Neural progenitor cell (in vitro differentiated cells): Measurements from ENCODE around the gene RNF115. TPM values are rescaled to one million over a fixed set of nuclear protein-coding genes. Genes with fewer than 3 reads are reported as not detected.

Source experiments
- DNase-seq: peaks from one replicate; pipeline ENCODE4 v3.0.0-alpha.2; 2016; ENCODE audit warnings: low spot score
- H2AFZ ChIP-seq: fragments of 200-600 bp; sonication (generic); replicated peaks from 2 replicates; pipeline ENCODE4 v1.6.1; 2016; ENCODE audit warnings: antibody characterized with exemption
- H3F3A ChIP-seq: fragments of 200-600 bp; sonication (generic); 2 replicates; pipeline ENCODE4 v1.6.1; 2016; ENCODE audit warnings: antibody characterized with exemption, low read depth
- H3K27ac ChIP-seq: fragments of 200-600 bp; sonication (generic); 2 replicates; pipeline ENCODE4 v1.5.1; 2016; ENCODE audit warnings: mild to moderate bottlenecking
- H3K27me3 ChIP-seq: fragments of 200-600 bp; sonication (generic); 2 replicates; pipeline ENCODE4 v1.6.1; 2016; ENCODE audit warnings: mild to moderate bottlenecking, moderate library complexity
- H3K36me3 ChIP-seq: fragments of 200-600 bp; sonication (generic); 2 replicates; pipeline ENCODE4 v1.5.1; 2016
- H3K4me1 ChIP-seq: fragments of 200-600 bp; sonication (generic); 2 replicates; pipeline ENCODE4 v1.6.1; 2016; ENCODE audit warnings: mixed run types
- H3K4me2 ChIP-seq: fragments of 200-600 bp; sonication (generic); 2 replicates; pipeline ENCODE4 v1.6.1; 2016
- H3K4me3 ChIP-seq: fragments of 200-600 bp; sonication (generic); 2 replicates; pipeline ENCODE4 v1.5.1; 2016
- H3K79me2 ChIP-seq: fragments of 200-600 bp; sonication (generic); 2 replicates; pipeline ENCODE4 v1.6.1; 2016; ENCODE audit warnings: low read depth
- H3K9ac ChIP-seq: fragments of 200-600 bp; sonication (generic); 2 replicates; pipeline ENCODE4 v1.6.1; 2016
- H3K9me3 ChIP-seq: fragments of 200-600 bp; sonication (generic); 2 replicates; pipeline ENCODE4 v1.5.1; 2016; ENCODE audit warnings: low read depth
- H4K20me1 ChIP-seq: fragments of 200-600 bp; sonication (generic); 2 replicates; pipeline ENCODE4 v1.6.1; 2016; ENCODE audit warnings: low read depth
- H3K27ac Mint-ChIP-seq: 3 replicates; pipeline ENCODE4 v1.8.0; 2021; ENCODE audit warnings: mixed read lengths
- H3K27me3 Mint-ChIP-seq: 2 replicates; pipeline ENCODE4 v1.8.0; 2022; ENCODE audit warnings: low read depth, mild to moderate bottlenecking, inconsistent platforms, moderate library complexity, mixed read lengths; ENCODE audit not compliant: insufficient read depth
- H3K36me3 Mint-ChIP-seq: 3 replicates; pipeline ENCODE4 v1.8.0; 2021; ENCODE audit warnings: mixed read lengths
- H3K4me1 Mint-ChIP-seq: 3 replicates; pipeline ENCODE4 v1.8.0; 2021; ENCODE audit warnings: mixed read lengths
- H3K4me3 Mint-ChIP-seq: 3 replicates; pipeline ENCODE4 v1.8.0; 2021; ENCODE audit warnings: mild to moderate bottlenecking, moderate library complexity, mixed read lengths
- H3K9me3 Mint-ChIP-seq: 3 replicates; pipeline ENCODE4 v1.8.0; 2020; ENCODE audit warnings: mixed read lengths
- CTCF ChIP-seq: fragments of 200-600 bp; sonication (generic); IDR thresholded peaks from 2 replicates; pipeline ENCODE4 v1.5.1; 2017; ENCODE audit warnings: antibody characterized with exemption, mild to moderate bottlenecking
- EZH2 ChIP-seq: fragments of 200-600 bp; sonication (generic); IDR thresholded peaks from 2 replicates; pipeline ENCODE4 v1.6.1; 2017; ENCODE audit warnings: antibody characterized with exemption, mild to moderate bottlenecking, moderate library complexity
- EZH2phosphoT487 ChIP-seq: fragments of 200-600 bp; sonication (generic); IDR thresholded peaks from 2 replicates; pipeline ENCODE4 v1.6.1; 2017; ENCODE audit warnings: antibody characterized with exemption
- total RNA-seq: library from RNA; depleted of rRNA; stranded (reverse); fragments of >200 nt; gene quantifications from 2 replicates; pipeline ENCODE4 v1.2.3, GENCODE V29; 2015; ENCODE audit warnings: low replicate concordance

RNF115 gene
- total RNA-seq, 1 donor from 2014 or later = 12.9 TPM

- no peak overlapping the region for H3K4me3 ChIP-seq
- no peaks in the 10 kb centered on the region for H3K9me3 ChIP-seq
- Mint-ChIP-seq H3K4me1 (peaks cover 22% of the 10 kb centered on the region), H3K4me3 (no peak overlapping the region), H3K36me3 (no peaks in the 10 kb centered on the region), H3K9me3 (no peaks in the 10 kb centered on the region), H3K27ac (no peak overlapping the region), H3K27me3 (peaks cover 2% of the 10 kb centered on the region)
- no peak overlapping the region for H3K4me2 ChIP-seq
- H3K36me3 ChIP-seq = no peaks in the 10 kb centered on the region
- H3K9ac ChIP-seq = no peak overlapping the region
- H2AFZ ChIP-seq = no peak overlapping the region
- no peak overlapping the region for H3K27ac ChIP-seq
- peaks cover 34% of the 10 kb centered on the region for H3K27me3 ChIP-seq
- DNase-seq = no peak
- no peaks in the 10 kb centered on the region for H3K79me2 ChIP-seq
- H4K20me1 ChIP-seq = no peaks in the 10 kb centered on the region
- TF ChIP-seq EZH2phosphoT487 = no peak
- TF ChIP-seq EZH2 = no peak
- no peak for TF ChIP-seq CTCF
- H3F3A ChIP-seq = peaks cover 6% of the 10 kb centered on the region
- H3K4me1 ChIP-seq = peaks cover 14% of the 10 kb centered on the region
Observed at GRCh38 chr1:145717833-145718232, 106.1 kb downstream of the RNF115 start.

DNA sequence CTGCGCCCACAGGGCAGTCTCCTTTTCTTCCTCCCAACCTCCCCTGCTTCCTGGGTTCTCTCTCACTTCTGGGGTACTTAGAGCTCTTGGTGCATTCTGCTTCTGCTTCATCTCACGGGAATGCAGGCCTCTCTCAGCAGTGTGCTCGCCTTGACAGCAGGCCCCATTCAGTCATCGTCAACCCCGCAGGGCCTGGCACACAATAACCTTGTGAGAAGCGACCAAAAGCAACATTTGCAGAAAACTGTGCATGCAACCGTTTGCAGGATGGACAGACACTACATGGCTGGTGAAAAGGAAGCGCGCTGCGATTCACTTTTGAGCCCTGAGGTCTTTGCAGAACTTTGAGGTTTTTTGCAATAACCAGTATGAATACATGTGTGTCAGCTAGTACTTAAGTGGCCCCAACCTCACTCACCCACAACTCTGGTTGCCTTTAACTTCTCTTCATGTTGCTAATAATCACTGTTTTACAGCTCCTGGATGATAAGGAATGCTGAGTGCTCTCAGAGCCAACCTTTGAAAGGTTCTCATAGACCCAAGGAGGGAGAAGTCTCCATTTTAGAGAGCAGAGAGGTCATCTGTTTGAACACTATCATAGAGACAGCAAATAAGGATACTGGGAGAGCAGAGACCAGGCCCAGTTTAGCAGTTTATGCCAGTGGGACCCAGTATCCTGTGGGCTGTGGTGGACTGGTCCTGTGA lies 107.1 kb downstream of the RNF115 start:
- peaks cover 6% of the 10 kb centered on the region for H3F3A ChIP-seq
- H3K4me1 Mint-ChIP-seq = peaks cover 22% of the 10 kb centered on the region
- peak overlapping the region; percentile 70 for H3K27ac Mint-ChIP-seq
- H3K79me2 ChIP-seq = no peaks in the 10 kb centered on the region
- H3K4me3 ChIP-seq = no peak overlapping the region
- H4K20me1 ChIP-seq = no peaks in the 10 kb centered on the region
- no peaks in the 10 kb centered on the region for H3K36me3 ChIP-seq
- H3K9me3 Mint-ChIP-seq = no peaks in the 10 kb centered on the region
- DNase-seq = peak; percentile 19
- H3K4me1 ChIP-seq = peaks cover 14% of the 10 kb centered on the region
- peaks cover 2% of the 10 kb centered on the region for H3K27me3 Mint-ChIP-seq
- H3K4me3 Mint-ChIP-seq = no peak overlapping the region
- H2AFZ ChIP-seq = peak overlapping the region; percentile 89
- no peak overlapping the region for H3K27ac ChIP-seq
- no peak for TF ChIP-seq CTCF
- TF ChIP-seq EZH2phosphoT487 = no peak
- TF ChIP-seq EZH2 = no peak
- no peak overlapping the region for H3K9ac ChIP-seq
- no peaks in the 10 kb centered on the region for H3K36me3 Mint-ChIP-seq
- peaks cover 26% of the 10 kb centered on the region for H3K27me3 ChIP-seq
- no peak overlapping the region for H3K4me2 ChIP-seq
- no peaks in the 10 kb centered on the region for H3K9me3 ChIP-seq

DNA sequence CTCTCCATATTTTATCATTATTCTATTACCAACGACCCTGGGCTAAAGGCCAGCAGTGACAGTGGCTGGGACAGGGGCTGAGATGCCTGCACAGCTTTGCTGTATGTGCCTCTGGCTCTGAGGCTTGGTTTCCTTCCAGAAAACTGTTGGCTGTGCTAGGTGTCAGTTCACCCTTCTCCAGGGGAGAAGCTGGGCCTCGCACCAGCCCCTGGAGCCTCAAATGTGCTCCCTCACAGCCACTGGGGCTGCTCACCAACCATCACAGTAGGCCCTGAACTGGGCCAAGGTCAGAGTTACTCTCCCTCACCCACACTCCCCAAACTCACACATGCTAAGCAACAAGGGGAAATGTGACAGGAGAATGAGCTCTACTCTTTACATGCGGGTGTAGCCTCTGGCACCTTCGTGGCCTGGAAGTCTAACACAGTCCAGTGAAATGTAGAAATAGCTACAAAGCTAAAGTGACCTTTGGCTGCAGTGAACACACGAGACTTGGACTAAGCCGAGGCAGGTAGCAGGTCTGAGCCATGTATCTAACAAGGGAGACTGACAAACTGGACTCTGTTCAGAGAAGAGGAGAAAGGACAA lies 109.3 kb downstream of the RNF115 start:
- TF ChIP-seq CTCF (no peak), EZH2phosphoT487 (no peak), EZH2 (no peak)
- no peak overlapping the region for H2AFZ ChIP-seq
- peaks cover 17% of the 10 kb centered on the region for H3K4me1 Mint-ChIP-seq

More for the DNA sequence above, 109.3 kb downstream of the RNF115 start:
- no peak overlapping the region for H3K4me3 Mint-ChIP-seq
- no peaks in the 10 kb centered on the region for H4K20me1 ChIP-seq
- no peaks in the 10 kb centered on the region for H3K9me3 ChIP-seq
- H3K4me2 ChIP-seq = no peak overlapping the region
- no peak overlapping the region for H3K27ac ChIP-seq
- no peaks in the 10 kb centered on the region for H3K36me3 ChIP-seq
- no peaks in the 10 kb centered on the region for H3K79me2 ChIP-seq
- no peaks in the 10 kb centered on the region for H3K9me3 Mint-ChIP-seq
- H3K27me3 ChIP-seq = peaks cover 6% of the 10 kb centered on the region
- H3K4me1 ChIP-seq = peaks cover 14% of the 10 kb centered on the region
- H3K9ac ChIP-seq = no peak overlapping the region
- H3K36me3 Mint-ChIP-seq = no peaks in the 10 kb centered on the region
- peaks cover 2% of the 10 kb centered on the region for H3K27me3 Mint-ChIP-seq
- H3K27ac Mint-ChIP-seq = no peak overlapping the region
- no peak for DNase-seq
- peaks cover 6% of the 10 kb centered on the region for H3F3A ChIP-seq
- H3K4me3 ChIP-seq = no peak overlapping the region
